HepG2 (cell line): ENCODE data around the gene POMP. TPM values are rescaled to one million over a fixed set of nuclear protein-coding genes. Genes with fewer than 3 reads are reported as not detected.

Experiments used
- ARID2 ChIP-seq: sonication (generic); formaldehyde crosslinking; IDR thresholded peaks from 2 replicates; pipeline ENCODE4 v1.8.1; 2022; ENCODE audit warnings: mild to moderate bottlenecking, missing genetic modification reagents, borderline replicate concordance
- BHLHE40 ChIP-seq: IDR thresholded peaks from 2 replicates; pipeline ENCODE4 v1.6.1; 2011; ENCODE audit warnings: low read length, improper control_type of control experiment
- DNMT1 ChIP-seq: sonication (generic); formaldehyde crosslinking; IDR thresholded peaks from 2 replicates; pipeline ENCODE4 v1.5.1; 2020; ENCODE audit warnings: mild to moderate bottlenecking, missing genetic modification reagents
- GABPA ChIP-seq, 2 experiments: IDR thresholded peaks; 2 replicates each; pipeline ENCODE4 v1.6.1; 2011 to 2016; ENCODE audit warnings: low read depth in 2 of 2, low read length in 1 of 2, missing biosample characterization in 1 of 2, missing genetic modification characterization in 1 of 2
- GATA4 ChIP-seq: sonication (generic); IDR thresholded peaks from 2 replicates; pipeline ENCODE4 v1.6.1; 2016; ENCODE audit warnings: antibody characterized with exemption, low read depth, borderline replicate concordance
- HES4 ChIP-seq: sonication (generic); formaldehyde crosslinking; IDR thresholded peaks from 2 replicates; pipeline ENCODE4 v1.9.0; 2021; ENCODE audit warnings: mild to moderate bottlenecking, missing genetic modification reagents, borderline replicate concordance
- JUND ChIP-seq: sonication (generic); formaldehyde crosslinking; IDR thresholded peaks from 2 replicates; pipeline ENCODE4 v1.8.0; 2022; ENCODE audit warnings: mild to moderate bottlenecking, missing genetic modification reagents
- MIER2 ChIP-seq: IDR thresholded peaks from 2 replicates; pipeline ENCODE4 v1.6.1; 2016; ENCODE audit warnings: missing biosample characterization, missing genetic modification reagents
- REXO4 ChIP-seq: sonication (generic); formaldehyde crosslinking; IDR thresholded peaks from 2 replicates; pipeline ENCODE4 v1.8.0; 2022; ENCODE audit warnings: missing genetic modification reagents, mild to moderate bottlenecking, borderline replicate concordance
- SOX13 ChIP-seq, 3 experiments: fragments of 450-650 bp in 1 of 3; sonication (generic) in 1 of 3; formaldehyde crosslinking in 1 of 3; IDR thresholded peaks in 2 of 3; conservative IDR thresholded peaks in 1 of 3; 2 replicates each; pipeline versions ENCODE4 v1.5.0 to v1.6.1; 2016 to 2020; ENCODE audit warnings: antibody characterized with exemption in 1 of 3, mild to moderate bottlenecking in 1 of 3, missing compliant biosample characterization in 1 of 3, missing genetic modification reagents in 1 of 3, moderate library complexity in 1 of 3
- TOPORS ChIP-seq: sonication (generic); formaldehyde crosslinking; IDR thresholded peaks from 2 replicates; pipeline ENCODE4 v1.8.0; 2023; ENCODE audit warnings: mild to moderate bottlenecking, missing genetic modification reagents
- UBTF ChIP-seq: sonication (generic); formaldehyde crosslinking; IDR thresholded peaks from 2 replicates; pipeline ENCODE4 v1.4.0; 2020; ENCODE audit warnings: mild to moderate bottlenecking, missing genetic modification reagents
- XBP1 ChIP-seq: sonication (generic); formaldehyde crosslinking; IDR thresholded peaks from 2 replicates; pipeline ENCODE4 v1.5.0; 2020; ENCODE audit warnings: missing genetic modification reagents
- ZBTB1 ChIP-seq: sonication (generic); formaldehyde crosslinking; IDR thresholded peaks from 2 replicates; pipeline ENCODE4 v1.4.0; 2020; ENCODE audit warnings: missing genetic modification reagents, borderline replicate concordance
- ZBTB10 ChIP-seq: sonication (generic); formaldehyde crosslinking; IDR thresholded peaks from 2 replicates; pipeline ENCODE4 v1.4.0; 2020; ENCODE audit warnings: missing genetic modification reagents, borderline replicate concordance
- ZBTB20 ChIP-seq: sonication (generic); formaldehyde crosslinking; IDR thresholded peaks from 2 replicates; pipeline ENCODE4 v1.8.1; 2023; ENCODE audit warnings: missing genetic modification reagents, low read depth, mild to moderate bottlenecking, borderline replicate concordance
- ZNF124 ChIP-seq: sonication (generic); formaldehyde crosslinking; IDR thresholded peaks from 2 replicates; pipeline ENCODE4 v1.4.0; 2020; ENCODE audit warnings: missing genetic modification reagents
- ZNF556 ChIP-seq: sonication (generic); formaldehyde crosslinking; IDR thresholded peaks from 2 replicates; pipeline ENCODE4 v1.4.0; 2020; ENCODE audit warnings: mild to moderate bottlenecking, missing genetic modification reagents, borderline replicate concordance
- ZNF563 ChIP-seq: sonication (generic); formaldehyde crosslinking; IDR thresholded peaks from 2 replicates; pipeline ENCODE4 v1.8.0; 2022; ENCODE audit warnings: mild to moderate bottlenecking, moderate library complexity, missing genetic modification reagents
- ZNF776 ChIP-seq: sonication (generic); formaldehyde crosslinking; IDR thresholded peaks from 2 replicates; pipeline ENCODE4 v1.4.0; 2020; ENCODE audit warnings: mild to moderate bottlenecking, missing genetic modification reagents
- ZUFSP ChIP-seq: sonication (generic); formaldehyde crosslinking; IDR thresholded peaks from 2 replicates; pipeline ENCODE4 v1.9.0; 2021; ENCODE audit warnings: missing genetic modification reagents, mild to moderate bottlenecking, borderline replicate concordance
- polyA plus RNA-seq, 8 experiments: library from polyadenylated mRNA; depleted of rRNA in 3 of 8; stranded (reverse) in 7 of 8; unstranded in 1 of 8; fragments of >200 nt; fragmentation: Illumina TruSeq in 4 of 8; extraction: Trizol in 4 of 8; gene quantifications; 2 replicates each; pipeline versions ENCODE4 v1.2.1 to v1.2.3, GENCODE V29; 2011 to 2016; ENCODE audit warnings: low read depth in 4 of 8, missing spikeins in 1 of 8, mixed read lengths in 1 of 8; ENCODE audit not compliant: insufficient read depth in 1 of 8
- total RNA-seq, 5 experiments: library from RNA; depleted of rRNA; stranded (reverse); fragments of >200 nt; fragmentation: Illumina TruSeq; extraction: Trizol; gene quantifications; 2 replicates each; pipeline ENCODE4 v1.2.3, GENCODE V29; 2016; ENCODE audit warnings: low read depth in 1 of 5

Gene POMP
- total and polyA plus RNA-seq, 2 of the 13 experiments (the other 11 are each of a cell fraction or from before 2014, with no cell fraction given), result 30.6 to 118 TPM

- TF ChIP-seq BHLHE40, result no peak
- 0 out of 2 replicates have a peak, but pooled peaks have one; percentile 40 for TF ChIP-seq ZNF124 (CRISPR knock-in tag)
- TF ChIP-seq JUND (CRISPR knock-in tag), result 0 out of 2 replicates have a peak, but pooled peaks have one; percentile 29
- TF ChIP-seq ZBTB20, result peak; percentile 89; the same call in 1 of the 2 replicates
- peak; percentile 89 for TF ChIP-seq UBTF (CRISPR knock-in tag)
- TF ChIP-seq TOPORS, result no peak
- no peak for TF ChIP-seq ZUFSP
- TF ChIP-seq ZNF776 (CRISPR knock-in tag), result no peak
- TF ChIP-seq XBP1 (CRISPR knock-in tag), result no peak
- TF ChIP-seq DNMT1 (CRISPR knock-in tag), result no peak
- TF ChIP-seq GATA4, result 0 out of 2 replicates have a peak, but pooled peaks have one; percentile 47
- peak; percentile 94; the same call in 1 of the 2 replicates for TF ChIP-seq ZNF556 (CRISPR knock-in tag)
- no peak for TF ChIP-seq ARID2 (CRISPR knock-in tag)
- no peak for TF ChIP-seq ZBTB10 (CRISPR knock-in tag)
- TF ChIP-seq REXO4 (CRISPR knock-in tag), result no peak
- no peak for TF ChIP-seq ZNF563 (CRISPR knock-in tag)
- TF ChIP-seq GABPA (IDR thresholded peaks at IDR 0.05; ENCODE audit: low read depth, low read length), result peak; percentile 100
- peak; percentile 98 for TF ChIP-seq GABPA (CRISPR knock-in tag; IDR thresholded peaks at IDR 0.05; ENCODE audit: low read depth)
- TF ChIP-seq HES4 (CRISPR knock-in tag), result no peak; the same call in 1 of the 2 replicates
- no peak for TF ChIP-seq ZBTB1 (CRISPR knock-in tag)
- TF ChIP-seq SOX13 (IDR thresholded peaks at IDR 0.05), result no peak
- peak in 1 of 2 experiments; percentile 19; a peak in 1 of 4 replicates for TF ChIP-seq SOX13 (CRISPR knock-in tag; conservative IDR thresholded peaks at IDR 0.05 in 1 of 2, IDR thresholded peaks at IDR 0.05 in 1 of 2)
- no peak for TF ChIP-seq MIER2 (CRISPR knock-in tag)
Measured at GRCh38 chr13:28658796-28659620, at the start of gene POMP (continued).
